Ramos (cell line): ENCODE data around the gene SLC28A1.
"Not testable (repeated sequence)": the region's sequence is repeated elsewhere in the genome, so short reads cannot be mapped to it uniquely, and the experiment has no call there.

ENCODE experiments used
- in situ Hi-C: fragments of 300-500 bp; cut with MboI; formaldehyde crosslinking; loops from one replicate; pipeline ENCODE4 v1.14.3; 2022; ENCODE audit warnings: low sequenced_read_pairs; ENCODE audit not compliant: unreplicated experiment

Gene SLC28A1, protein sequence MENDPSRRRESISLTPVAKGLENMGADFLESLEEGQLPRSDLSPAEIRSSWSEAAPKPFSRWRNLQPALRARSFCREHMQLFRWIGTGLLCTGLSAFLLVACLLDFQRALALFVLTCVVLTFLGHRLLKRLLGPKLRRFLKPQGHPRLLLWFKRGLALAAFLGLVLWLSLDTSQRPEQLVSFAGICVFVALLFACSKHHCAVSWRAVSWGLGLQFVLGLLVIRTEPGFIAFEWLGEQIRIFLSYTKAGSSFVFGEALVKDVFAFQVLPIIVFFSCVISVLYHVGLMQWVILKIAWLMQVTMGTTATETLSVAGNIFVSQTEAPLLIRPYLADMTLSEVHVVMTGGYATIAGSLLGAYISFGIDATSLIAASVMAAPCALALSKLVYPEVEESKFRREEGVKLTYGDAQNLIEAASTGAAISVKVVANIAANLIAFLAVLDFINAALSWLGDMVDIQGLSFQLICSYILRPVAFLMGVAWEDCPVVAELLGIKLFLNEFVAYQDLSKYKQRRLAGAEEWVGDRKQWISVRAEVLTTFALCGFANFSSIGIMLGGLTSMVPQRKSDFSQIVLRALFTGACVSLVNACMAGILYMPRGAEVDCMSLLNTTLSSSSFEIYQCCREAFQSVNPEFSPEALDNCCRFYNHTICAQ

DNA sequence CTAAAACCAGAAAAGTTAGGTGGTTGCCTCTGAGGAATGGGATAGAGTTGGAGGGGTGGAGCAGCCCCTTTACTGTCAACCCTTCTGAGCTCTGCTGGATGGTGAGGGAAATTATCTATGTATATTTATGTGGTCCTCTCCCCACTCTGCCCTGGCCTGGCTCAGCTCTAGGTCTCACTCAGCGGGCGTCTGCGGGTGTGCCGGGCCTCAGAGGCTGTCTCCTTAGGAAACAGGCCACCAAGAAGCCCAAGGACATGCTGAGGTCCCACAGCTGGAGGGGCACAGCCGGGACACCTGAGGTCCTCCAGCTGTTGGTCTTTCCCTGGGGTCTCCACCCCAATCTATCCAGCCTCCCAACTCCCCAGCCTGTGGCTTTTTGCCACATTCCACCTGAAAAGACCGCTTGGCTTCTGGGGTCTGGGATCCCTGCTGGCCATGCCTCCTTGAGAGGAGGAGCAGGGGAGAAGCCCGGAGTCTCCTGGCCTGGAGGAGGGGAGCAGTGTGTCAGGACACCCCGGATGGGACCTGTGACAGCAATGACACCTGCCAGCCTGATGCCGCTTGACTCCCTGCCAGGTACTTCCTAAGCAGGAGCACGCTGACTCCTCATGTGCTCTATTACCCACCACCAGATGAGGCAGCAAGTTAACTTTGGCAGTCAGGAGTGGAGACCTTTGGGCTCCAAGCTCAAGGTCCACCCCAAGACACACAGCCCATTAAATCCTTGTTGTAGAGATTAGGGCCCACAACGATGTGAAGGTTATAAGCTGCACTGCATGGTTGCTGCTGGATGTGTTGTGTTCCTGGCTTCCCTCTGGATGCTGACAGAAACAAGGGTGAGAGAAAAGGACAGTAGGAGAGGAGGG, at the start of gene SLC28A1:
Gene SLC28A1, plus strand, starts transcription at position 747 of the 866 bp plus-strand sequence. CDS start 3,099 bp downstream, outside the sequence.
- in situ Hi-C loops: no loop called here

DNA sequence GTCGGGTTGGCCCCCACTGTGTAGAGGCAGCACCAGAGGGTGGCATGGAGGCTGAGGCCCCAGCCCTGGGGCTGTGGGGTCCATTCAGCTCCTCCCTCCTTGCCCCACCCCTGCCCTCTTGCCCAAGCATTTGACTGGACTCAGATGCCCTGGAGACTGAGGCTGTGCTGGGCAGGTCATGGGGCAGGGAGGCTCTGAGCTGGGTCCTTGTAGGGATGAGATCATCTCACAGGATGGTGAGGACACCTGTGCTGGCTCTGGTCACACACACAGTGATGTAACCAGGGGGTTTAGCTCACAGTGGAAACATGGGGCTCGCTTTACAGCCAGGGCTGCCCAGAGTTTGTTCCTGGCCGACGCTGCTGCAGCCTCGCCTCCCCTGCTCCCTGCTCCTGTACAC, 49.5 kb upstream of the SLC28A1 start:
- in situ Hi-C loops: no loop called here

DNA sequence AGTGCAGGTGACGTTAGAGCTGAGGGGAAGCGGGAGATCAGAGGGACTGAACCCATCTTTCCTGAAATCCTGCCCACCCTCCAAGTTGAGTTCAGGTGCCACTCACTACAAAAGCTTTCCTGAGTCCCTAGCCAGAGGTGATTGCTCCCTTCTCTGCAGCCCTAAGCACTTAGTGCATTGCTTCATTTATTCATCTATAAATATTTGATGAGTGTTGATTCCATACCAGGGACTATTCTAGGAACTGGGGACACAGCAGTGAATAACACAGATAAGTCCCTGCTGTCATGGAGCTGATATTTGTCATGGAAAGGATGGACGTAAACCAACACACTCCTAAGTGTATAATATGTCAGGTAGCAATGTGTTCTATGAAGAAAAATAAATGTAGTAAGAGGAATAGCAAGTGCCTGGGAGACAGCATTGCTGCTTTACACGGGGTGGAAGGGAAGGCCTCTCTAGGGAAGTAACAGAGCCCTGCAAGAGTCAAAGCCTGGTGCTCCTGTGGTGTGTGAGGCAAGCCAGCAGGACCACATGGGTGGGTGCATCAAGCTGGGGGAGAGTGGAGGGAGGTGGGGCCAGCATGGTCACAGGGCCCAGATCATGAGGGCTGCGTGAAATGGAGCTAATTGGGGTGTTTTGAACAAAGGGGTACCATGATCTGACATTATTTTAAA, 48.7 kb upstream of the SLC28A1 start:
- in situ Hi-C loops: no loop called here

DNA sequence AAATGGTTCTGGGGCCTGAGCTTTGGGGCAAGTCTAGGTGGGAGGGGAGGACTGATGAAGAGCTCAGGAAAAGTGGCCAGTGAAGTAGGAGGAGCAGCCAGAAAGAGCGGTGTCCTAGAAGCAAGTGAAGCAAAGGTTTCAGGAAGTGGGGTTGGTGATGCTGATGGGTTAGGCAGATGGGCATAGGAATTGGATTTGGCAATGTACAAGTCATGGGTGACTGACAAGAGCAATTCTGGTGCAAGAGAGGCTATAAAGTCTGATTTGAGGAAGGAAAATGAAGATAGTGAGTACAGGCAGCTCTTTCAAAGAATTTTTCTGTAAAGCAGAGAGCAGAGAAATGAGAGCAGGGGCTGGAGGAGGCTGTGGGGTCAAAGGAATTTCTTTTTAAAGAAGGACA, 47.6 kb upstream of the SLC28A1 start:
- in situ Hi-C loops: no loop called here

DNA sequence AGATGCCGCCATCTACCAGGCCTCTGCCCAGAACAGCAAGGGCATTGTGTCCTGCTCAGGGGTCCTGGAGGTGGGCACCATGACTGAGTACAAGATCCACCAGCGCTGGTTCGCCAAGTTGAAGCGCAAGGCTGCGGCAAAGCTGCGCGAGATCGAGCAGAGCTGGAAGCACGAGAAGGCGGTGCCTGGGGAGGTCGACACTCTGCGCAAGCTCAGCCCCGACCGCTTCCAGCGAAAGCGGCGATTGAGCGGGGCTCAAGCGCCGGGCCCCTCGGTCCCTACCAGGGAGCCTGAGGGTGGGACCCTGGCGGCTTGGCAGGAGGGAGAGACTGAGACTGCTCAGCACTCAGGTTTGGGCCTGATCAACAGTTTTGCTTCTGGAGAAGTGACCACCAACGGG, 44.7 kb upstream of the SLC28A1 start:
- in situ Hi-C loops: no loop called here

DNA sequence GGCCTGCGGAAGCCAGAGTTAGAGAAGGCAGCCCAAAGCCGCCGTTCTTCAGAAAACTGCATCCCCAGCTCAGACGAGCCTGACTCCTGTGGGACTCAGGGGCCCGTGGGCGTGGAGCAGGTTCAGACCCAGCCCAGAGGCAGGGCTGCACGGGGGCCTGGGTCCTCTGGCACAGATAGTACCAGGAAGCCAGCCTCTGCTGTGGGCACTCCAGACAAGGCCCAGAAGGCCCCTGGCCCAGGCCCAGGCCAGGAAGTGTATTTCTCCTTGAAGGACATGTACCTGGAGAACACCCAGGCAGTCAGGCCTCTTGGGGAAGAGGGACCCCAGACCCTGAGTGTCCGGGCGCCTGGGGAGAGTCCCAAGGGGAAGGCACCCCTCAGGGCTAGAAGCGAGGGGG, 44.2 kb upstream of the SLC28A1 start:
- in situ Hi-C loops: no loop called here

DNA sequence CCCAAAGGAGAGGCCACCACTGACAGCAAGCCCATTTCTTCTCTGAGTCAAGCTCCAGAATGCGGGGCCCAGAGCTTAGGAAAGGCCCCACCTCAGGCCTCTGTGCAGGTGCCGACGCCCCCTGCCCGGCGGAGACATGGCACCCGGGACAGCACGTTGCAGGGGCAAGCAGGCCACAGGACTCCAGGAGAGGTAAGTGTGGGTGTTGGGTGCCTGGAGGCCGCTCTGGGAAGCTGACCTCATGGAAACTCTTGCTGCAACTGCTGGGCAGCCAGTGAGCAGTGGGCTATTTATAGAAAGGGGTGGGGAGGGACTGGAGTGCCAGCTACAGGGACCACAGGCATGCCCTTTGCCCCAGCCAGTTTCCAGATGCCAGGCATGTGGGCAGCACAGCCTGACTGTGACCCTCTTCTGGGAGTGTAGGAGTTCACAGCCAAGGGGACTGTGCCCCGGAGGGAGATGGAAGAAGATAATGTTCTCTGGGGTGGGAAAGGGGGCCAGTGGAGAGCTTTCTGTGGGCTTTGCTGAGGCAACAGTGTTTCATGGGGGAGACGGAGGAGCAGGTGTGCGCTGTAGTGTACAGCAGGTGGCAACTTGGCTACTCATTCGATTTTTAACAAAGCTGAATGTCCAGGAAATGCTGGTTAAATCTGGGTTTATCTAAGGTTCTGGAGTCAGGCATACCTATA, 43.6 kb upstream of the SLC28A1 start:
- in situ Hi-C loops: no loop called here

DNA sequence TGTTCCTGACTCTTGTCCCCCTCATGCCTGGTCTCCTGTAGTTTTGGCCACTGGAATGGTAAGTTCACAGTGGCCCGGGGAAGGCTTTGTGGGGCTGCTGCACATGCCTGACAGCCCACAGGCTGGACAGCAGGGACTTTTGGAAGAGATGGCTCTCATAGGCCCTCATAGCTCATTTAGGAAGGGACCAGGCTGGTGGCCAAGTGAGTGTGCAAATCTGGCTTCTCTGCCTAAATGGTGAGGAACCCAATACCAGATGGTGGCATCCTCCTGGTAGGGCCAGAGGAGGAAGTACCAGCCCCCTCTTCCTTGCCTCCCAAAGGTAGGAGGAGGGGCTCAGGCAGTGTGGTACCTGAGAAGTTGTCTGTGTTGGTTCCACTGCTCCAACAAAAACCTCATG, 41.7 kb upstream of the SLC28A1 start:
- in situ Hi-C loops: no loop called here

DNA sequence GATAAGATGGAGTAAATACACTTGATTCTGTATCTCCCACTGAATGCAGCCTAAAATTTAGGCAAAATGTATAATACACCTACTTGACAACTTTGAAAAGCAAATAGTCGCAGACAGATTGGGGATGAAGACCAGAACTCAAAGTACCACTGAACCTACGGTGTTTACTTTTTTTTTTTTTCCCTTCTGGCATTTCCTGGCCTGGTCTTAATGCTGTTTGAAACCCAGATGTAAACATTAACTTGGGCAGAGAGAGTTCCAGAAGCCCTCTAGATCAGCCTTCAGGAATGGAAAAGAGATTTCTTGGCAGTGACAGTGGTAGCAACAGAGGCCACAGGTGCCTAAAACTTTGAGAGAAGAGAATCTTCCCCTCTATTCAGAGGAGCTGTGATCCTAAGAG, 39.5 kb upstream of the SLC28A1 start:
- in situ Hi-C loops: no loop called here

DNA sequence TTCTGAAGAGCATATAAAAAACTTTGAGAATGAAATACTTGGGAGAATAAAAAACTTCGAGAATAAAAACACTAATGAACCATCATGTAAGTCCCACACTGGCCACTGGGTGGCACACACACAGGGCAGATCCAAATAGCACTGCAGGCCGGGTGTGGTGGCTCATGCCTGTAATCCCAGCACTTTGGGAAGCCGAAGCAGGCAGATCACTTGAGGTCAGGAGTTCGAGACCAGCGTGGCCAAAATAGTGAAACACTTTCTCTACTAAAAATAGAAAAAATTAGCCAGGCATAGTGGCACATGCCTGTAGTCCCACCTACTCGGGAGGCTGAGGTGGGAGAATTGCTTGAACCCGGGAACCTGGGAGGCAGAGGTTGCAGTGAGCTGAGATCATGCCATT, 38.8 kb upstream of the SLC28A1 start:
- in situ Hi-C loops: not testable (repeated sequence)

DNA sequence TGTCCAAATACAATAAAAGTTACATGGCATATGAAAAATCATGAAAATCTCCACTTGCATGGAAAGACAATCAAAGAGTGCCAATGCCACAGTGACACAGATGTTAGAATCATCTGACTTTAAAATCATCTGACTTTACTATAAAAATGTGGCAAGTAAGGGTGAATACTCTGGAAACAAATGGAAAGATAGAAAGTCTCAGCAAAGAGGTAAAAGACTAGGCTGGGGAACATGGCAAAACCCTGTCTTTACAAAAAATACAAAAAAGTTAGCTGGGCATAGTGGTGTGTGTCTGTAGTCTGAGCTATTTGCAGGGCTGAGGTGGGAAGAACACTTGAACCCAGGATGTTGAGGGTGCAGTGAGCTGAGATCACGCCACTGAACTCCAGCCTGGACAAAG, 38.2 kb upstream of the SLC28A1 start:
- in situ Hi-C loops: no loop called here

DNA sequence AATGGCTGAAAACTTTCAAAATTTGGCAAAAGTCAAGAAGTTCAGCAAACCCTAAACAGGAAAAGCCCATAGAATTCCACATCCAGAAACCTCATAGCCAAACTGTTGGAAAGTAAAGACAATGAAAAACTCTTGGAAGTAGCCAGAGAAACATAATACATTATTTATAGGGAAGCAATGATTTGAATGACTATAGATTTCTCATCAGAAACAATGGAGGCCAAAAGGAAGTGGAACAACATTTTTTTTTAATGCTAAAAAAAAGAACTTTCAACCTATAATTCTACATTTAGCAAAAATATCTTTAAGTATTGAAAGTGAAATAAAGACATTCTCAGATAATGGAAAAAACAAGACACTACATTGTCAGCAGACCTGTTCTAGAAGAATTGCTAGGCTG, 37.1 kb upstream of the SLC28A1 start:
- in situ Hi-C loops: no loop called here

DNA sequence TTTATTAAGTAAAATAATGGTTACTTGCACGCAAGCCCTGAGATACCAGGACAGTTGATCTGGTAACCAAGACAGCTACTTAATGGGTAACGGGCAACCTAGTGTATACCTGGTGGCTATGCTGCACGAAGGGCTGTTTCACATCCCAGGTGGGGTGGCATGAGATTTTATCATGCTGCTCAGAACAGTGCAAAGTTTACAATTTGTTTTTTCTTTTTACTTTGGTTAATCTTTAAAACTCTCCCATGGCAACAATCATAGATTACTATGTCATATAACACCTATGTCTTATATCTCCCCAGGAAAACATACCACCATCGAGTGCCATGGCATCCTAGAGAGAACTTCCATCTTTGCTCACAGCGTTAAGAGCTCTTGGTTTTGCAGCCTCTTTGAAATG, 32.2 kb upstream of the SLC28A1 start:
- in situ Hi-C loops: no loop called here

DNA sequence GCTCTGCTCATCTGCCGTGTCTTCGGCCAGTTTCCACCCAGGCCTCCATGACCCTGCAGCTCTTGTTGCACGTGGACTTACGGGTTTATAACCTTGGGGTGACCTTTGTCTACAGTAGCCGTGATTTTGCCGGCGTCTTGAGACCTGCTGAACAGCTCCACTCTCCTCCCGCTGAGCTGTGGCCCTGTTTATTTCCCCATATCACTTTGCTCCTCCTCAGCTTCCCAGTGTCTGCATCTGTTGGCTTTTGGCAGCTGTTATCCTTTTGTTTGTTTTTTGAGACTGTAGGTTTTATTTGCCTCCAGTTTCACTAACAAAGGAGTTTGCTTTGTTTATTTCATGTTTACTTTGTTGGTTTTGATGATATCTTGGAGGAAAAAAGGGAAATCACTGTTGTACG, 29.3 kb upstream of the SLC28A1 start:
- in situ Hi-C loops: no loop called here

DNA sequence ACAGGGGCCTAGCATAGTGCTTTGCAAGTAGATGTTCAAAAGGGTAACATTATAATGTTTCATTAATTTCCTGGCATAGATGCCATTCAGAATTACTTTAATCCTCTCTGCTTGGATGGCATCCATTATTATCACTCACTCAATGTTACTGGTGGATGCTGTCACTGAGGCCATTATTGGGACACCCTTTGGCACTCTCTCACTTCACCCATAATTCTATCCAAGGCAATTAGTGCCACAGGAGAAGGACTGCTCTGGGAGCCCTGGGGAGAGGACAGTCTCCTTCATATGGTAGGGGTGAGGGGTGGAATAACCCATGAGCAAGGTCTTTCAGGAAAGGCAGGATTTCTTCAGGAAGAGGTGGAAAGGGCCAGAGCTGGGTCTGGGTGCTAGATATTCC, 28.7 kb upstream of the SLC28A1 start:
- in situ Hi-C loops: no loop called here

DNA sequence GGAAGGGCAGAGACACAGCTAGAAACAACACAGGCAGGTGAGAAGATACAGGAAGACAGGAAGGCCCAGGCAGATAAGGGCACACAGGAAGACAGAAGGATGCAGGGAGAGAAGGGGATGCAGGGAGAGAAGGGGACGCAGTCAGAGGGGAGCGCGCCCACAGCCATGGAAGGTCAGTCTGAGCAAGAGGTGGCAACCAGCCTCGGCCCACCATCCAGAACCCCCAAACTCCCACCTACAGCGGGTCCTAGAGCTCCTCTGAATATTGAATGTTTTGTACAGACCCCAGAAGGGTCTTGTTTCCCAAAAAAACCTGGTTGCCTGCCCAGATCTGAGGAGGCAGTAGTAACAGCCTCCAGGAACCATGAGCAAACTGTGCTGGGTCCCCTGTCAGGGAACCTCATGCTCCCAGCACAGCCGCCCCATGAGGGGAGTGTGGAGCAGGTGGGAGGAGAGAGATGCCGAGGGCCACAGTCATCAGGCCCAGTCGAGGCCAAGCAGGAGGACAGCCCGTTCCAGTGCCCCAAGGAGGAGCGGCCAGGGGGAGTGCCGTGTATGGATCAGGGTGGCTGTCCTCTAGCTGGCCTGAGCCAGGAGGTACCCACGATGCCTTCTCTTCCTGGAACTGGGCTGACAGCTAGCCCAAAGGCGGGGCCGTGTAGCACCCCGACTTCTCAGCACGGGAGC, 27.6 kb upstream of the SLC28A1 start:
- in situ Hi-C loops: no loop called here

DNA sequence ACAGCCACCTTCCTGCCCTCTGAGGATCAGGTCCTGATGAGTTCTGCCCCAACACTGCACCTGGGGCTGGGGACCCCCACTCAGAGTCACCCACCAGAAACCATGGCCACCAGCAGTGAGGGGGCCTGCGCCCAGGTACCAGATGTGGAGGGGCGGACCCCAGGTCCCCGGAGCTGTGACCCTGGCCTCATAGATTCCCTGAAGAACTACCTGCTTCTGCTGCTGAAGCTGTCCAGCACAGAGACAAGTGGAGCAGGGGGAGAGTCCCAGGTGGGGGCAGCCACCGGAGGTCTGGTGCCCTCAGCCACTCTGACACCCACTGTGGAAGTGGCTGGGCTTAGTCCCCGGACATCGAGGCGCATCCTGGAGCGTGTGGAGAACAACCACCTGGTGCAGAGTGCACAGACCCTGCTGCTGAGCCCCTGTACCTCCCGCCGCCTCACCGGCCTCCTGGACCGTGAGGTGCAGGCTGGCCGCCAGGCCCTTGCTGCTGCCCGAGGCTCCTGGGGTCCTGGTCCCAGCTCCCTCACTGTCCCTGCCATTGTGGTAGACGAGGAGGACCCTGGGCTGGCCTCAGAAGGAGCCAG, 27.0 kb upstream of the SLC28A1 start:
- in situ Hi-C loops: no loop called here

DNA sequence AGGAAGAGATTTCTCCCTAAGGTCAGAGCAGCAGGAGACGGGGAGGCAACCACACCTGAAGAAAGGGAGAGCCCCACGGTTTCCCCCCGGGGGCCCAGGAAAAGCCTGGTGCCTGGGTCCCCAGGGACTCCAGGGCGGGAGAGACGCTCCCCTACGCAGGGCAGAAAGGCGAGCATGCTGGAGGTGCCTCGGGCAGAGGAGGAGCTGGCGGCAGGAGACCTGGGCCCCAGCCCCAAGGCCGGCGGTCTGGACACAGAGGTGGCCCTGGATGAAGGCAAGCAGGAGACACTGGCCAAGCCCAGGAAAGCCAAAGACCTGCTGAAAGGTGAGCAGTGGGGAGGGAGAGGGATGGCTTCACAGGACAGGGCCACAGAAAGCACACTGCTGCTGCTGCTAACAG, 26.2 kb upstream of the SLC28A1 start:
- in situ Hi-C loops: no loop called here

DNA sequence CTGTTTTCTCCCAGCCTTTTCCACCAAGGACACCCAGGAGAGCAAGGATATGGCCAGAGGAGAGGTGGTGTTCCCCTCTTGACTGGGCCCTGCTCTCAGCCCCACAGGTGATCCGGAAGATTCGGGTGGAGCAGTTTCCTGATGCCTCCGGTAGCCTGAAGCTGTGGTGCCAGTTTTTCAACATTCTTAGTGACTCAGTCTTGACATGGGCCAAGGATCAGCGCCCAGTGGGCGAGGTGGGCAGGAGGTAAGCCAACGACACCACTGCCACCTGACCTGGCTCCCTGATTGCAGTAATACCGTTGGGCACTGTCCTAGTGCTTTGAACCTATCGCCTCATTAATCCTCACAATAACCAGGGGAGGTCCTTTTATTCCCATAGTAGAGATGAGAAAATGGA, 25.3 kb upstream of the SLC28A1 start:
- in situ Hi-C loops: no loop called here
